GM18502 (cell line): ENCODE results near the gene ZNF385C.
"Not testable (repeated sequence)": the region's sequence is repeated elsewhere in the genome, so short reads cannot be mapped to it uniquely, and the experiment has no call there.

Experiments used
- ATAC-seq: cut with Tn5 transposase; IDR thresholded peaks from one replicate; pipeline ENCODE4 v1.9.1; 2021; ENCODE audit warnings: mild to moderate bottlenecking; ENCODE audit not compliant: unreplicated experiment, poor library complexity

ZNF385C gene

GRCh38 chr17:42097691-42098631, at the start of gene ZNF385C:
Gene ZNF385C, minus strand, starts transcription at chr17:42098473. Its CDS starts 35,417 bp downstream, at chr17:42063056.
- no peak for ATAC-seq

GRCh38 chr17:42146911-42147607, 48.8 kb upstream of the ZNF385C start:
- no peak for ATAC-seq

DNA sequence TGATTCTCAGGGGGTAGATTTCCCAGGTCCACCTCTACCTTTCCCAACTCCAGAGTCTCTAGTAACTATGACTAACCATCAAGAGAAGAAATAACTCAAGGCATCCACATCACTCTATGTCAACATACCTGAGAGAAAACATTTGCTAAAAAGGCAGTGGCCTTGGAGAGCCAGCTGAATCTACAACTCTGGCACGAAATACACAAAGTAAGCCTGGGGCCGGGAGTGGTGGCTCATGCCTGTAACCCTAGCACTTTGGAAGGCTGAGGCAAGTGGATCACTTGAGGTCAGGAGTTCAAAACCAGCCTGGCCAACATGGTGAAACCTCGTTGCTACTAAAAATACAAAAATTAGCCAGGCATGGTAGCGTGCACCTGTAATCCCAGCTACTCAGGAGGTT, 44.9 kb upstream of the ZNF385C start:
- ATAC-seq, result not testable (repeated sequence)

DNA sequence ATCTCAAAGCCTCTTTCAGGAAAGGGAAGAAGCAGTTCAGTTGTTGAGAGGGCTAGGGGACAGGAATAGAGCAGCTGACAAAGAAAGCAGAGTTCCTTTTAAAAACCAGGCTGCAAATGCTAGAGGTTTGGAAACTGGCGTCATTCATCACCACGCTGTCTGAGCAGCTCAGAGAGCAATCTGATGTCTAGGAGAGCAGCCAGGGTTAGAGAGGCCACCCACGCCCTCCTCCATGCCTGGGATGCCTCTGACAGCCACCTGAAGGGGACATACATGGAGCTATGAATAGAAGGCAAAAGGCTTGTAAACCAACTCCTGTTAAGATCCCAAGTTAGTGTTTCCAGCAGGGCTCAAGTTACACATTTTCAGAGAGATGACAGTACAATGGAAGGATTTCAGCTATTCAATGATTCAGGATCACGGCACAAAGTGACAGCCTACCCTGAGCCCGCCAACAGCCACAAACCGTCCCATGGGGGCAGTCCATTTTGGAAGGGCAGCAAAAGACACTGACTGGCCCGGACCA, 44.2 kb upstream of the ZNF385C start:
- no peak for ATAC-seq

DNA sequence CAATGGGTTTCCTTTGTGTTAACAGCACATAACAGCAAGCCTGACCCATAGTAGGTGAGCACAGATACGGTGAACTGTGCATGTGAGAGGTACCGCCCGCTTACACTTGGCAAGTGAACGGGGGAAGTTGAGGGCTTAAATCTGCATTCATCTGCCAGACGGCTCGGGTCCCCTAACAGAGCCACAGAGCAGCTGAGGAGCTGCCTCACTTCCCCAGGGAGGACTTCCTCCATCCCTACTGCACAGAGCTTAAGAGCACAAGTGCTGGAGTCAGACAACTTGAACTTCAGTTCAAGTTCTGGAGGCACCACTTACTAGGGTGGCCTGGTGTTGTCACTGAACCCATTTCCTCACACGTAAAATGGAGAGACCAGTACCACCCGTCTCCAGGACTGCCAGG, 43.1 kb upstream of the ZNF385C start:
- no peak for ATAC-seq

DNA sequence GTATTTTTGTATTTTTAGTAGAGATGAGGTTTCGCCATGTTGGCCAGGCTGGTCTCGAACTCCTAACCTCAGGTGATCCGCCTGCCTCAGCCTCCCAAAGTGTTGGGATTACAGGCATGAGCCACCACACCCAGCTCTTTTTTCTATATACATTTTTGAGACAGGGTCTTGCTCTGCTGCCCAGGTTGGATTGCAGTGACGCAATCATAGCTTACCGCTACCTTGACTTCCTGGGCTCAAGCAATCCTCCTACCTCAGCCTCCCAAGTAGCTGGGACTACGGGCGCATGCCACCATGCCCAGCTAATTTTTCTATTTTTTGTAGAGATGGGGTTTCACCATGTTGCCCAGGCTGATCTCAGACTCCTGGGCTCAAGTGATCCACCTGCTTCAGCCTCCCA, 42.4 kb upstream of the ZNF385C start:
- not testable (repeated sequence) for ATAC-seq

GRCh38 chr17:42138749-42139492, 40.6 kb upstream of the ZNF385C start:
- no peak for ATAC-seq

DNA sequence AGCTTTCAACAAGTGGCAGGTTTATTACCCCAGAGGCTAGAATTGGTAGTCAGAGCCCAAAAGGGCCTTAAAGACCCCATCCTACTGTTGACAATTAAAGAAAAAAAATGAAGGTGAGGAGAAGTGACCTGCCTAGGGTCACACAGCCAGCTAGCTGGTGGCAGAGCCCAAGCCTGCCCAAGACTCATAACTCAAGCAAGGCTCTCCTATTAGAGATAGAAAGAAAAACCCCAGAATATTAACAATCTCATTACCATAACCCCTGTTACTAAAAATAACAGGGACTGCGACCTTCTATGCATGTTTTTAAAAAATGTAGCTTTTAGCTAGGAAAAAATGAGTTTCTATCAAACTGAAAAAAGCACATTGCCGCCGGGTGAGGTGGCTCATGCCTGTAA, 38.4 kb upstream of the ZNF385C start:
- ATAC-seq, result no peak

GRCh38 chr17:42135664-42136653, 37.7 kb upstream of the ZNF385C start:
- no peak for ATAC-seq

DNA sequence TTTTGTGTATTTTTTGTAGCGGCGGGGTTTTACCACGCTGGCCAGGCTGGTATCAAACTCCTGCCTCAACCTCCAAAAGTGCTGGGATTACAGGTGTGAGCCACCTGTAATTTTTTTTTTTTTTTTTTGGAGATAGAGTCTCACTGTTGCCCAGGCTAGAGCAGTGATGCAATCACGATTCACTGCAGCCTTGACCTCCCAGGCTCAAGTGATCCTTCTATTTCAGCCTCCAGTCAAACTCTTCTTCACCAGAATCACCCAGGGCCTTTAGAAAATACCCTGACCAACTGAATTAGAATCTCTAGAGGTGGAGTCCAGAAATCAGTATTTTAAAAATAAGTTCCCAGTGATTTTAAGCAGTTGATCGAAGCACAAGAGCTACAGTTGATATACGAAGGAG, 36.9 kb upstream of the ZNF385C start:
- ATAC-seq, result no peak

DNA sequence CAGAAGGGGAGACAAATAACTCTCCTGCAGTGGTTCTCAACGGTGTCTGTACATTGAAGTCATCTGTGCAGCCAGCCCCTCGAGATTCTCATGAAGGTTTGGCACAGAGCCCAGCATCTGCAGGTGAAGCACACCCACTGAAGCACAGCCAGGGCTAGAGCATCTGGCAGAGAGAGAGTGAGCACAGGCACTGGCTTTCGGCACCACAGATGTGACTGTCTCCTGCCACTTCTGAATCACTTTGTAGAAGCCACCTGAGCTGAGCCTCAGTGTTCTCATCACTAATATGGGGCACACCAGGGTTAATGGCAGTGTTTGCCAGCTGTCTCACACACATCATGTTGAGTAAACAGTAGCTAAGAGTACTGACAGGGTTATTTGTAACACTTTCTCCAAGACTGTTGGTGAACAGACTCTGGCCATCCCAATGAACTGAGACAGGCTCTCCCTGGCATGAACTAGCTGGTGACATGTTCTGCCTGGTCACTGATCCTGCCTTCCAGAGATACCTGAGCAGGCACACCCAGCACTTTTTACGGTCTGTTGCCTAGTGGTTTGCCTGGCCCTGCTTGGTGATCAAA, 35.3 kb upstream of the ZNF385C start:
- ATAC-seq, result no peak

- ATAC-seq, result no peak
Observed at GRCh38 chr17:42132941-42133340, 34.7 kb upstream of the ZNF385C start.

DNA sequence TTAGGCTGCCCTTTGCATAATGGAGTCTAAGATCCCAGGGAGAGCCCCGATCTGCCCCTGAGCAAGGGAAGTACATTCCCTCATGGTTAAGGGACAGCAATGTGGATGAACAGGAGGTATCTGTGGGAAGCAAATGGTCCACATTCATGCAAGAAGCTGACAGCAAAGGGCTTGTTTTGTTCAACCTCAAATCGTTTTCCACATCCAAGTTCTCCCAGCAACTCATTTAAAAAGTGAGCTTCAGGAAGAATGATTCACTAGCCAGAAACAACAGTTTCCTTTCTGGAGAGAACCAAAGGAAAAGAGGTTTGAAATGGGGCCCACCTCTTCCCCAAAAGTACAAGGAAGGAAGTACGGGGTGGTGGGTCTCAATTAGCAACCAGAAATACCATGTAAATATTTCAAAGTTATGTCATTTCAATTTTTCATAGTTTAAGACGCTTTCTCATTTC, 33.7 kb upstream of the ZNF385C start:
- no peak for ATAC-seq

GRCh38 chr17:42131232-42131631, 33.0 kb upstream of the ZNF385C start:
- no peak for ATAC-seq

GRCh38 chr17:42130310-42130936, 32.1 kb upstream of the ZNF385C start:
- ATAC-seq, result no peak

- no peak for ATAC-seq
Observed at GRCh38 chr17:42129109-42129837, 31.0 kb upstream of the ZNF385C start.

DNA sequence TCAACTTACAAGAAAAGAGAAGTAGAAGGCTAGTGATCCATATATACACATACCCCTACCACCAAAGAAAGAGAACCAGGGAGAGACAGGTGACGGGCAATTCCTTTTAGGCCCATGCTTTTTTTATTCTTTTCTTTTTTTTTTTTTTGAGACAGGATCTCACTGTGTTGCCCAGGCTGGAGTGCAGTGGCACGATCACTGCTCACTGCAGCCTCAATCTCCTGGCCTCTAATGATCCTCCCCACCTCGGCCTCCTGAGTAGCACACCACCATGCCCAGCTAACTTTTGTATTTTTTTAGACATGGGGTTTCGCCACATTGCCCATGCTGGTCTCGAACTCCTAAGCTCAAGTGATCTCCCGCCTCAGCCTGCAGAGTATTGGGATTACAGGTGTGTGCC, 29.1 kb upstream of the ZNF385C start:
- no peak for ATAC-seq

DNA sequence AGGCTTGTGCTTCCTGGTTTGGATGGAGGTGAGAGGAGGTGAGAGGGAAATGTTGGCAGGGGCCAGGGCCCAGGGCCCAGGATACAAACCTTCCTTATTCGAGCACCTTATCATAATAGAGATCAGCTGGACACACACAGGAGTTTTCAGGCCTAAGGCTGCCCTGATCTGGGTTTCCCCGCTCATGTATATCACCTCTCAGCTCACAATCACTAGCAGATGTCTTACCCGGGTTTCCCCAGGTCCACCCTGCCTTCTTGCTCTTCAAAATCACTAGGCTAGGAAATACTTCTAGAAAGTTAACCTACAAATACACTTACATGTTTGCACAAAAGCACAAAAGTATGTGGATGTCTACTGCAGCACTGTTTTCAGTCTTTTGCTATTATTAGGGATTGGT, 28.6 kb upstream of the ZNF385C start:
- no peak for ATAC-seq
